ENCODE measurements around the gene LCOR.

Gene LCOR

GRCh38 chr10:97040248-97040584 lies 208.1 kb downstream of the LCOR start:
- Histone ChIP-seq H3K4me1 (ENCODE audit: control insufficient read depth, insufficient read depth, low read length) (peaks cover 5% of the 10 kb centered on the region), H3K36me3 (ENCODE audit: control insufficient read depth, insufficient read depth, low read length, severe bottlenecking) (no peaks in the 10 kb centered on the region), H3K4me3 (ENCODE audit: low read length) (no peak overlapping the region), H3K9ac (ENCODE audit: low read length) (no peak overlapping the region), H3K9me3 (ENCODE audit: control insufficient read depth, low read length) (peaks cover 6% of the 10 kb centered on the region), H3K27me3 (replicated peaks; ENCODE audit: control insufficient read depth, insufficient read depth, low read length) (peaks cover 34% of the 10 kb centered on the region)
- no peak for DNase-seq (ENCODE audit: low read depth)

DNA sequence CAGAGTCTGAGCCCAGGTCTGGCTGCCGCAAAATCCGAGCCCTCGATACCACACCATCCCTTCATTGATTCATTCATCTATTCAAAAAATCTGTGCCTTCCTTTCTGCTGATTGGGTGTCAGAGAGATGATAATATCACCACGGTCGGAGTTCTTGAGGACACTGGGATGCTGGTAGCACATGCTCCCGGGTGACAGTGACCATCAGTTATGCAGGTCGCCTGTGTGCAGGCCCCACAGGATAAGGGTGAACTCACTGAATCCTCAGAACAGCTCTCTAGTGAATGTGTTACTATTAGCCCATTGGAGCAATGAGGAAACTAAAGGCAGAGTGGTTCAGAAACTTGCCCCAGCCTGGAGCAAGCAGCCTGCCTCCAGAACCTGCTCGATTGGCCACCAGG lies 208.6 kb downstream of the LCOR start:
- H3K27me3 ChIP-seq (replicated peaks; ENCODE audit: control insufficient read depth, insufficient read depth, low read length): peaks cover 31% of the 10 kb centered on the region
- DNase-seq (ENCODE audit: low read depth): no peak
- H3K4me3 ChIP-seq (ENCODE audit: low read length): no peak overlapping the region
- no peak overlapping the region for H3K9ac ChIP-seq (ENCODE audit: low read length)
- H3K4me1 ChIP-seq (ENCODE audit: control insufficient read depth, insufficient read depth, low read length): peaks cover 5% of the 10 kb centered on the region
- H3K9me3 ChIP-seq (ENCODE audit: control insufficient read depth, low read length): peaks cover 6% of the 10 kb centered on the region
- no peaks in the 10 kb centered on the region for H3K36me3 ChIP-seq (ENCODE audit: control insufficient read depth, insufficient read depth, low read length, severe bottlenecking)

DNA sequence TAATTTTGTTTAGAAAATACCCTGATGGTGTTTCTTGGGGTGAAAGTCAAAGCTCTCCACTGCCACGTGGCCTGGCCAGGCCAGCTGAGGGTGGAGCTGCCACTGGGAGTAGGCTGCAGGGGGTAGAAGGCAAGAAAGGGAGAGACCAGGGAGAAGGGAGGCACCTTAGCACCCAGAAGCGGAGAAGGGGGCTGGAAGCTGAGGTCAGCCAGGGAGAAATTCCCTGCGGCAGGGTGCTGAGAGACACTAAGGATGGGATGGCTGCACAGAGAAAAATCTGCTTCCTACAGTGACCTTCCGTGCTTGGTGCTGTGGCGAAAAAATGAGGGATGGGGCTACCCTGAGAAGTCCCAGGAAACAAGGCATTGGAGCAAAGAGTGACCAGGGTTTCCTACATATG lies 210.0 kb downstream of the LCOR start:
- DNase-seq (ENCODE audit: low read depth): no peak
- Histone ChIP-seq H3K4me3 (ENCODE audit: low read length) (no peak overlapping the region), H3K9ac (ENCODE audit: low read length) (no peak overlapping the region), H3K36me3 (ENCODE audit: control insufficient read depth, insufficient read depth, low read length, severe bottlenecking) (no peaks in the 10 kb centered on the region), H3K4me1 (ENCODE audit: control insufficient read depth, insufficient read depth, low read length) (peaks cover 5% of the 10 kb centered on the region), H3K27me3 (replicated peaks; ENCODE audit: control insufficient read depth, insufficient read depth, low read length) (peaks cover 28% of the 10 kb centered on the region), H3K9me3 (ENCODE audit: control insufficient read depth, low read length) (peaks cover 6% of the 10 kb centered on the region)

- H3K9ac ChIP-seq (ENCODE audit: low read length): no peak overlapping the region
- H3K9me3 ChIP-seq (ENCODE audit: control insufficient read depth, low read length): peaks cover 6% of the 10 kb centered on the region
- no peaks in the 10 kb centered on the region for H3K36me3 ChIP-seq (ENCODE audit: control insufficient read depth, insufficient read depth, low read length, severe bottlenecking)
- DNase-seq (ENCODE audit: low read depth): no peak
- H3K4me1 ChIP-seq (ENCODE audit: control insufficient read depth, insufficient read depth, low read length): no peaks in the 10 kb centered on the region
- H3K4me3 ChIP-seq (ENCODE audit: low read length): no peak overlapping the region
- H3K27me3 ChIP-seq (replicated peaks; ENCODE audit: control insufficient read depth, insufficient read depth, low read length): peaks cover 28% of the 10 kb centered on the region
Measured at GRCh38 chr10:97042716-97043562, 210.8 kb downstream of the LCOR start.

DNA sequence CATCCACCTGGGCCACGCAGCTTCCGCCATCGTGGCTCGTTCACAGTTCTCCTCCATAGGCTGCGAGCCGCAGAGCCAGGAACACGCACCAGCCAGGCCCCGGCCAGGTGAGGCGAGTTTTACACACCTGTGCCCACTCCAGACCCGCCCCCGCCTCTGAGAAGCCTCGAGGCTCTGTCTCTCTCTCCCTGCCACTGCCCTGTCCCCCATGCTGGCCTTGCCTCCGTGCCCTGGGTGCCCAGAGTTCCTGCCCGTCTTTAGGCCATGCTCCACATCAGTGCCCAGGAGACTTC lies 211.4 kb downstream of the LCOR start:
- peaks cover 29% of the 10 kb centered on the region for H3K27me3 ChIP-seq (replicated peaks; ENCODE audit: control insufficient read depth, insufficient read depth, low read length)
- no peaks in the 10 kb centered on the region for H3K36me3 ChIP-seq (ENCODE audit: control insufficient read depth, insufficient read depth, low read length, severe bottlenecking)
- H3K9ac ChIP-seq (ENCODE audit: low read length): no peak overlapping the region
- no peaks in the 10 kb centered on the region for H3K4me1 ChIP-seq (ENCODE audit: control insufficient read depth, insufficient read depth, low read length)
- peaks cover 6% of the 10 kb centered on the region for H3K9me3 ChIP-seq (ENCODE audit: control insufficient read depth, low read length)
- no peak overlapping the region for H3K4me3 ChIP-seq (ENCODE audit: low read length)
- no peak for DNase-seq (ENCODE audit: low read depth)
